GM23338 (cell line): Measurements from ENCODE around the gene LMF2.

Experiments
- CTCF ChIP-seq, 2 experiments: fragments of 200-600 bp in 1 of 2; sonication (generic) in 1 of 2; conservative IDR thresholded peaks; 2 replicates each; pipeline versions ENCODE4 v1.5.1 to v1.6.1; 2016 to 2017; ENCODE audit warnings: antibody characterized with exemption in 2 of 2, low read depth in 2 of 2, mild to moderate bottlenecking in 2 of 2, moderate library complexity in 1 of 2
- EZH2 ChIP-seq: fragments of 200-600 bp; sonication (generic); IDR thresholded peaks from one replicate; pipeline ENCODE4 v1.8.0; 2017; ENCODE audit warnings: antibody characterized with exemption, mild to moderate bottlenecking, low read depth; ENCODE audit not compliant: unreplicated experiment
- EZH2phosphoT487 ChIP-seq: fragments of 200-600 bp; sonication (generic); IDR thresholded peaks from one replicate; pipeline ENCODE4 v1.8.1; 2018; ENCODE audit warnings: antibody characterized with exemption; ENCODE audit not compliant: unreplicated experiment
- JUNB ChIP-seq: IDR thresholded peaks from one replicate; pipeline ENCODE4 v1.6.1; 2016; ENCODE audit warnings: antibody characterized with exemption; ENCODE audit not compliant: unreplicated experiment
- POLR2AphosphoS5 ChIP-seq: IDR thresholded peaks from 2 replicates; pipeline ENCODE4 v1.6.1; 2016; ENCODE audit warnings: antibody characterized with exemption, low read depth
- TF ChIP-seq, protein P1 (sequence below): IDR thresholded peaks from one replicate; pipeline ENCODE4 v1.6.1; 2018; ENCODE audit warnings: antibody characterized with exemption; ENCODE audit not compliant: unreplicated experiment

DNA sequence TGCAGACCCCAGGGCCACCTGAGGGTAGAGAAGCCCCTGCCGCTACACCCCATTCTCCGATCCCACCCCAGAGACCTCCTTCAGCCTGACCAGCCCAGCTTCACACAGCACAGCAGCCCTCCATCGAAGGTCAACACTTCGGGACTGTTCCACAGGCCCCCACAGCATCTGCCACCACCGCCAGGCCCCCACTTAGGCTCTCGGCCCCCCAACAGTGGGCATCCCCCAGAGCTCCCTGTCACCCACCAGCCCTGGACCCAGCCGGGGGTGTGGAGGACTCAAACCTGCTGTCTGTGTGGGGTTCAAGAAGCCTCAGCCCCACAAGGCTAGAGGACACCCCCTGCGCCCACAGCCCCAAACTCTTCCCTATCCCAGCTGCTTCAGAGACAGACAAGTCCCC lies 38.9 kb downstream of the LMF2 start:
- TF ChIP-seq CTCF (conservative IDR thresholded peaks at IDR 0.05; ENCODE audit: low read depth in 2 of 2) (no peak), EZH2phosphoT487 (no peak), EZH2 (no peak), POLR2AphosphoS5 (no peak), JUNB (no peak)
- TF ChIP-seq, protein P1, sequence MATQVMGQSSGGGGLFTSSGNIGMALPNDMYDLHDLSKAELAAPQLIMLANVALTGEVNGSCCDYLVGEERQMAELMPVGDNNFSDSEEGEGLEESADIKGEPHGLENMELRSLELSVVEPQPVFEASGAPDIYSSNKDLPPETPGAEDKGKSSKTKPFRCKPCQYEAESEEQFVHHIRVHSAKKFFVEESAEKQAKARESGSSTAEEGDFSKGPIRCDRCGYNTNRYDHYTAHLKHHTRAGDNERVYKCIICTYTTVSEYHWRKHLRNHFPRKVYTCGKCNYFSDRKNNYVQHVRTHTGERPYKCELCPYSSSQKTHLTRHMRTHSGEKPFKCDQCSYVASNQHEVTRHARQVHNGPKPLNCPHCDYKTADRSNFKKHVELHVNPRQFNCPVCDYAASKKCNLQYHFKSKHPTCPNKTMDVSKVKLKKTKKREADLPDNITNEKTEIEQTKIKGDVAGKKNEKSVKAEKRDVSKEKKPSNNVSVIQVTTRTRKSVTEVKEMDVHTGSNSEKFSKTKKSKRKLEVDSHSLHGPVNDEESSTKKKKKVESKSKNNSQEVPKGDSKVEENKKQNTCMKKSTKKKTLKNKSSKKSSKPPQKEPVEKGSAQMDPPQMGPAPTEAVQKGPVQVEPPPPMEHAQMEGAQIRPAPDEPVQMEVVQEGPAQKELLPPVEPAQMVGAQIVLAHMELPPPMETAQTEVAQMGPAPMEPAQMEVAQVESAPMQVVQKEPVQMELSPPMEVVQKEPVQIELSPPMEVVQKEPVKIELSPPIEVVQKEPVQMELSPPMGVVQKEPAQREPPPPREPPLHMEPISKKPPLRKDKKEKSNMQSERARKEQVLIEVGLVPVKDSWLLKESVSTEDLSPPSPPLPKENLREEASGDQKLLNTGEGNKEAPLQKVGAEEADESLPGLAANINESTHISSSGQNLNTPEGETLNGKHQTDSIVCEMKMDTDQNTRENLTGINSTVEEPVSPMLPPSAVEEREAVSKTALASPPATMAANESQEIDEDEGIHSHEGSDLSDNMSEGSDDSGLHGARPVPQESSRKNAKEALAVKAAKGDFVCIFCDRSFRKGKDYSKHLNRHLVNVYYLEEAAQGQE = no peak
